ENCODE measurements around the gene MYO1A.
"Not testable (repeated sequence)": the region's sequence is repeated elsewhere in the genome, so short reads cannot be mapped to it uniquely, and the experiment has no call there.

The MYO1A gene

DNA sequence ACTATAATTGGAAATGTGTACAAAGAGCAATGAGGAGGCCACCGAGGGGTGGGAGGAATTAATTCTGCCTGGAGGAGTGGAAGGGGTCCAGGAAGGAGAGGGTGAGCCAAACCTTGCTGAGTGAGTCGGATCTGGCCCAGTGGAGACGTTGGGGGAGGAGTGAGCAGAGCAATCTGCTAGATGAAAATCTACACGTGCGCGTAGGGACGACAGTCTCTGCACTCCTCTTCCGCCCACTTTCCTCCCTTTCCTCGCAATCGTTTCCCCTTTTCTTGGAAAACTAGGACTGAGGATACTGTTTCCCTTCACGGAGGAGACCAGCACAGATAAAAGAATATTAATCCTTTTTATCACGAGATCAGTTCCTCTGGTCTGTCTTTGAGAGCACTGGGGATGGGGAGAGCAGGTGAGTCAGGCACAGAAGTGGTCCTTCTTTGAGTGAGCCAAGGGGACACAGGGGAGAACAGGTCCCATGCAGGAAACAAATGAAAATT is 36.1 kb upstream of the MYO1A start:
- Histone ChIP-seq H3K4me1 (ENCODE audit: control insufficient read depth in 1 of 2, insufficient read depth in 2 of 2, low read length in 2 of 2) (peaks cover 8 to 21% of the 10 kb centered on the region in 2 donors), H3K27me3 (ENCODE audit: low read depth, low read length) (no peaks in the 10 kb centered on the region), H3K36me3 (ENCODE audit: control insufficient read depth in 1 of 2, insufficient read depth in 2 of 2, low read length in 2 of 2) (peaks cover 1 to 14% of the 10 kb centered on the region in 2 donors), H3K4me3 (ENCODE audit: low read depth in 1 of 2, low read length in 2 of 2) (peak overlapping the region; percentile 58 to 81), H3K27ac (ENCODE audit: low read length) (peak overlapping the region; percentile 99), H3K9me3 (ENCODE audit: control insufficient read depth in 1 of 2, low read length in 2 of 2) (no peaks in the 10 kb centered on the region)

GRCh38 chr12:57080855-57081254 is 30.9 kb upstream of the MYO1A start:
- H3K4me3 ChIP-seq (ENCODE audit: low read depth in 1 of 2, low read length in 2 of 2), result no peak overlapping the region
- no peaks in the 10 kb centered on the region for H3K36me3 ChIP-seq (ENCODE audit: control insufficient read depth in 1 of 2, insufficient read depth in 2 of 2, low read length in 2 of 2)
- H3K4me1 ChIP-seq (ENCODE audit: control insufficient read depth in 1 of 2, insufficient read depth in 2 of 2, low read length in 2 of 2), result peaks cover 6 to 18% of the 10 kb centered on the region in 2 donors
- no peaks in the 10 kb centered on the region for H3K27me3 ChIP-seq (ENCODE audit: low read depth, low read length)
- H3K9me3 ChIP-seq (ENCODE audit: control insufficient read depth in 1 of 2, low read length in 2 of 2), result no peaks in the 10 kb centered on the region
- H3K27ac ChIP-seq (ENCODE audit: low read length), result no peak overlapping the region

DNA sequence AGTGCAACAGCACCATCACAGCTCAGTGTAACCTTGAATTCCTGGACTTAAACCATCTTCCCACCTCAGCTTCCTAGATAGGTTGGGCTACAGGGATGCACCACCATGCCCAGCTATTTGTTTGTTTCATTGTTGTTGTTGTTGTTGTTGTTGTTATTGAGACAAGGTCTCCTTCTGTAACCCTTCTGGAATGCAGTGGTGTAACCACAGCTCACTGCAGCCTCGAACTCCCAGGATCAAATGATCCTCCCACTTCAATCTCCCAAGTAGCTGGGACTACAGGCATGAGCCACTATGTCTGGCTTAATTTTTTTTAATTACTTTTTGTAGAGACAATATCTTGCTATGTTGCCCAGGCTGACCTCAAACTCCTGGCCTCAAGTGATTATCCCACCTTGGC is 29.9 kb upstream of the MYO1A start:
- H3K4me1 ChIP-seq (ENCODE audit: control insufficient read depth in 1 of 2, insufficient read depth in 2 of 2, low read length in 2 of 2), result peaks cover 6 to 10% of the 10 kb centered on the region in 2 donors
- no peak overlapping the region for H3K4me3 ChIP-seq (ENCODE audit: low read depth in 1 of 2, low read length in 2 of 2)
- H3K36me3 ChIP-seq (ENCODE audit: control insufficient read depth in 1 of 2, insufficient read depth in 2 of 2, low read length in 2 of 2), result no peaks in the 10 kb centered on the region
- no peaks in the 10 kb centered on the region for H3K27me3 ChIP-seq (ENCODE audit: low read depth, low read length)
- H3K27ac ChIP-seq (ENCODE audit: low read length), result no peak overlapping the region
- H3K9me3 ChIP-seq (ENCODE audit: control insufficient read depth in 1 of 2, low read length in 2 of 2), result no peaks in the 10 kb centered on the region

GRCh38 chr12:57078519-57079404 is 28.8 kb upstream of the MYO1A start, which contains the start of gene NEMP1:
Gene NEMP1 (minus strand): TSS chr12:57078791. CDS start chr12:57078745, 46 bp downstream.
- Histone ChIP-seq H3K27me3 (ENCODE audit: low read depth, low read length) (no peaks in the 10 kb centered on the region), H3K4me1 (ENCODE audit: control insufficient read depth in 1 of 2, insufficient read depth in 2 of 2, low read length in 2 of 2) (peaks cover 6 to 10% of the 10 kb centered on the region in 2 donors), H3K36me3 (ENCODE audit: control insufficient read depth in 1 of 2, insufficient read depth in 2 of 2, low read length in 2 of 2) (no peaks in the 10 kb centered on the region), H3K9me3 (ENCODE audit: control insufficient read depth in 1 of 2, low read length in 2 of 2) (no peaks in the 10 kb centered on the region), H3K27ac (ENCODE audit: low read length) (peak within 1 kb of the TSS; percentile 93), H3K4me3 (ENCODE audit: low read depth in 1 of 2, low read length in 2 of 2) (peak within 1 kb of the TSS; percentile 76 to 99)

GRCh38 chr12:57073566-57074450 is 23.9 kb upstream of the MYO1A start:
- H3K27ac ChIP-seq (ENCODE audit: low read length); H3K4me3 ChIP-seq (ENCODE audit: low read depth in 1 of 2, low read length in 2 of 2); H3K27me3 ChIP-seq (ENCODE audit: low read depth, low read length); H3K9me3 ChIP-seq (ENCODE audit: control insufficient read depth in 1 of 2, low read length in 2 of 2): not testable (repeated sequence)
- H3K4me1 ChIP-seq (ENCODE audit: control insufficient read depth in 1 of 2, insufficient read depth in 2 of 2, low read length in 2 of 2), result peaks cover 7 to 22% of the 10 kb centered on the region in 2 donors
- peaks cover 0 to 10% of the 10 kb centered on the region in 2 donors for H3K36me3 ChIP-seq (ENCODE audit: control insufficient read depth in 1 of 2, insufficient read depth in 2 of 2, low read length in 2 of 2)

DNA sequence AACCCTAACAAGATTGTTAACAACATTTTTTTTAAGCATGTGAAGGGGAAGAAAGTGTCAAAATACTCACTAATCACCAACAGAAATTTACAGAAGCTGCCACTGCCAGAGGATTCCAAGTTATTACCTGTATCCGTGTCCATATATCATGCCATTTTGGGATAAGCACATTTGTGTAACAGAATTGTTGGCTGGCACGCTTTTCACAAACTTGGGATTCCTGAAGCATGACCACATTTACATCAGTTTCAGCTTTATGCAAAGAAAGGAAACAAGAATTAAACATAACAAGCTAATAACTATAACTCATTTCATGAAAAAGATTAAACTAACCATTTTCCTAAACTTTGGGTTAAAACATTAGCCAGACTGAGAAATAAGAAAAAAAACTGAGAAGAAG is 22.7 kb upstream of the MYO1A start:
- Histone ChIP-seq H3K4me3 (ENCODE audit: low read depth in 1 of 2, low read length in 2 of 2) (no peak overlapping the region), H3K9me3 (ENCODE audit: control insufficient read depth in 1 of 2, low read length in 2 of 2) (no peaks in the 10 kb centered on the region), H3K4me1 (ENCODE audit: control insufficient read depth in 1 of 2, insufficient read depth in 2 of 2, low read length in 2 of 2) (peaks cover 7 to 18% of the 10 kb centered on the region in 2 donors), H3K27me3 (ENCODE audit: low read depth, low read length) (no peaks in the 10 kb centered on the region), H3K36me3 (ENCODE audit: control insufficient read depth in 1 of 2, insufficient read depth in 2 of 2, low read length in 2 of 2) (peaks cover 0 to 14% of the 10 kb centered on the region in 2 donors), H3K27ac (ENCODE audit: low read length) (peak overlapping the region; percentile 58)

- Histone ChIP-seq H3K9me3 (ENCODE audit: control insufficient read depth in 1 of 2, low read length in 2 of 2) (no peaks in the 10 kb centered on the region), H3K27me3 (ENCODE audit: low read depth, low read length) (no peaks in the 10 kb centered on the region), H3K36me3 (ENCODE audit: control insufficient read depth in 1 of 2, insufficient read depth in 2 of 2, low read length in 2 of 2) (peaks cover 0 to 18% of the 10 kb centered on the region in 2 donors), H3K4me3 (ENCODE audit: low read depth in 1 of 2, low read length in 2 of 2) (no peak overlapping the region), H3K4me1 (ENCODE audit: control insufficient read depth in 1 of 2, insufficient read depth in 2 of 2, low read length in 2 of 2) (peaks cover 7 to 12% of the 10 kb centered on the region in 2 donors), H3K27ac (ENCODE audit: low read length) (peak overlapping the region; percentile 74)
Measured at GRCh38 chr12:57069523-57069922, 19.6 kb upstream of the MYO1A start.

GRCh38 chr12:57066245-57066644 is 16.3 kb upstream of the MYO1A start:
- Histone ChIP-seq H3K27me3 (ENCODE audit: low read depth, low read length) (no peaks in the 10 kb centered on the region), H3K9me3 (ENCODE audit: control insufficient read depth in 1 of 2, low read length in 2 of 2) (no peaks in the 10 kb centered on the region), H3K36me3 (ENCODE audit: control insufficient read depth in 1 of 2, insufficient read depth in 2 of 2, low read length in 2 of 2) (peaks cover 0 to 18% of the 10 kb centered on the region in 2 donors), H3K27ac (ENCODE audit: low read length) (no peak overlapping the region), H3K4me1 (ENCODE audit: control insufficient read depth in 1 of 2, insufficient read depth in 2 of 2, low read length in 2 of 2) (peaks cover 7 to 12% of the 10 kb centered on the region in 2 donors), H3K4me3 (ENCODE audit: low read depth in 1 of 2, low read length in 2 of 2) (no peak overlapping the region)

DNA sequence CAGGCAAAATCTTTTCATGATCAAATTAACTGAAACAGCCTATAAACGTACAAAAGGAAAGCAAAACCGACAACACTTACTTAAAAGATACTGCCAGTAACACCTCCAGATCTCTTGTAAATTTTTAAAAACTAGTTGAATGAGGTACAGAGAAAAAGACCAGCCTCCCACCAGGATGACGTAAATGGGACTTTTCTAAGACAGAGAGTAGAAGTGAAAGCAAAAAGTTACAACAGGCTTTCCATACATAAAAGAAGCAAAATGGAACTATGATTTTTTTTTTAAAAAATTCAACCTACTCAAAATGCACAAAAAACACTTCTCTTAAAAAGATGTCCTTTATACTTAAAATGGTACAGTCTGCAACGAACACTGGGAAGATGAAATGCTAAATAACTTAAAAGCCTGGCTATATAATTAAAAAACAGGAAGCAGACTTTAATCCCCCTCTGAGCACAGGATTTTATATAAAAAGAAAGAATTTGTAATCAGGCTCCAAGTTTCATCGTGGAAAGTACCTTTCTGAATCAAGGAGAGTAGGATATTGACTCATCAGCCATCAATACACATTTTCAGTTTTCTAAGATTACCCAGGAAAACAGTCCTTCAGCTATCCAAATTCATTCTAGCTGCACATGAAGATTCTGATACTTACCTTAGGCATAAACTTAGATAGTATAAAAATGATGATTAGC is 14.2 kb upstream of the MYO1A start:
- Histone ChIP-seq H3K4me1 (ENCODE audit: control insufficient read depth in 1 of 2, insufficient read depth in 2 of 2, low read length in 2 of 2) (peaks cover 0 to 1% of the 10 kb centered on the region in 2 donors), H3K27ac (ENCODE audit: low read length) (peak overlapping the region; percentile 33), H3K27me3 (ENCODE audit: low read depth, low read length) (no peaks in the 10 kb centered on the region), H3K36me3 (ENCODE audit: control insufficient read depth in 1 of 2, insufficient read depth in 2 of 2, low read length in 2 of 2) (peaks cover 6 to 18% of the 10 kb centered on the region in 2 donors), H3K9me3 (ENCODE audit: control insufficient read depth in 1 of 2, low read length in 2 of 2) (no peaks in the 10 kb centered on the region), H3K4me3 (ENCODE audit: low read depth in 1 of 2, low read length in 2 of 2) (no peak overlapping the region)

DNA sequence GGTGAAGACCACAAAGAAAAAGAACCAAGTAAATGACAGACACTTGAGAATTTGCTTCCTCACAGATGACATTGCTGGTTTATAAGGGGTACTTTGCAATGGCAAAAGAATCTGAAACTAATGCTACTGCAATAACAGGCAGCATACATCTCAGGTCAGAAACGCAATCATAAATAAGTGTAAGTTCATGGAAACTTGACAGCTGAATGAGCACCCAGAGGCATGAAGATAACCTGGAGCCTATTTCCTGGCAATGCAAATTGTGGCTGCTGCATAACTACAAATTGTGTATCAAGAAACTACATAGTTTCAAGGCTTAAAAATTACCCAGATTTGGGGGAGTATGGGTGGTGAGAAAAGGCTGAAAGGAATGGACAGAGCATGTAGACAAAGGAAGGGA is 8.5 kb upstream of the MYO1A start:
- H3K27ac ChIP-seq (ENCODE audit: low read length), result no peak overlapping the region
- peaks cover 10 to 14% of the 10 kb centered on the region in 2 donors for H3K36me3 ChIP-seq (ENCODE audit: control insufficient read depth in 1 of 2, insufficient read depth in 2 of 2, low read length in 2 of 2)
- no peaks in the 10 kb centered on the region for H3K9me3 ChIP-seq (ENCODE audit: control insufficient read depth in 1 of 2, low read length in 2 of 2)
- H3K4me3 ChIP-seq (ENCODE audit: low read depth in 1 of 2, low read length in 2 of 2), result no peak overlapping the region
- H3K27me3 ChIP-seq (ENCODE audit: low read depth, low read length), result no peaks in the 10 kb centered on the region
- H3K4me1 ChIP-seq (ENCODE audit: control insufficient read depth in 1 of 2, insufficient read depth in 2 of 2, low read length in 2 of 2), result peaks cover 0 to 21% of the 10 kb centered on the region in 2 donors

Data from muscle layer of duodenum (tissue), 2 donors.